K562 (cell line): ENCODE data around the gene TMEM92. TPM values are rescaled to one million over a fixed set of nuclear protein-coding genes. Genes with fewer than 3 reads are reported as not detected.
A peak's percentile ranks its signal among the peaks of the same experiment; 100 is the strongest.

Experiments used
- ATAC-seq: fragments of 200-7000 bp; cut with Tn5 transposase; 3 replicates; pipeline ENCODE4 v1.9.1; 2020; ENCODE audit warnings: moderate library complexity
- BruUV-seq: library from RNA; stranded (reverse); fragments of 400-500 nt; replicated peaks from 2 replicates; lab custom pipeline; 2021; lab: Mats Ljungman, UMichigan
- CTCF ChIA-PET: fragments of 300-600 bp; formaldehyde crosslinking; extraction: SDS; loops from one replicate; lab custom pipeline; 2021; ENCODE audit warnings: low intra/inter-chr PET ratio; lab: Yijun Ruan, JAX
- POLR2A ChIA-PET: fragments of 300-600, 350-650 bp; sonication (Branson Sonifier 250); formaldehyde crosslinking; extraction: SDS; loops from one replicate; lab custom pipeline; 2021; ENCODE audit warnings: antibody characterized with exemption, inconsistent platforms; lab: Yijun Ruan, JAX
- DNase-seq, 4 experiments: peaks; one replicate each; pipeline versions ENCODE4 v3.0.0 to v3.0.0-alpha.2; 2011 to 2018; ENCODE audit warnings: low spot score in 3 of 4, mixed read lengths in 3 of 4; ENCODE audit errors: extremely low read depth in 1 of 4
- FAIRE-seq: peaks from 2 replicates; lab custom pipeline; 2011; peaks lifted over from hg19 to GRCh38; lab: Jason Lieb, UNC
- H2AFZ ChIP-seq: 2 replicates; pipeline ENCODE4 v1.6.0; 2011; ENCODE audit warnings: low read depth, low read length, control low read depth, inconsistent platforms
- H3K27ac ChIP-seq: fragments of 200-600 bp; 3 replicates; pipeline ENCODE4 v1.8.0; 2011; ENCODE audit warnings: low read depth, mild to moderate bottlenecking, control low read depth, inconsistent platforms, low read length, moderate library complexity, mixed read lengths; ENCODE audit errors: extremely low read depth
- H3K27me3 ChIP-seq, 2 experiments: fragments of 300-600 bp in 1 of 2; 2 replicates in 1 of 2; 3 replicates in 1 of 2; pipeline versions ENCODE4 v1.6.0 to v1.8.0; 2011; ENCODE audit warnings: inconsistent platforms in 2 of 2, low read length in 2 of 2, mild to moderate bottlenecking in 1 of 2, mixed read lengths in 1 of 2, moderate library complexity in 1 of 2; ENCODE audit not compliant: control insufficient read depth in 2 of 2, insufficient read depth in 2 of 2
- H3K36me3 ChIP-seq: fragments of 300-600 bp; 3 replicates; pipeline ENCODE4 v1.8.0; 2011; ENCODE audit warnings: mild to moderate bottlenecking, low read length, inconsistent platforms; ENCODE audit not compliant: control insufficient read depth, insufficient read depth
- H3K4me1 ChIP-seq, 2 experiments: fragments of 200-600 bp in 1 of 2; replicated peaks in 1 of 2; 2 replicates in 1 of 2; 3 replicates in 1 of 2; pipeline versions ENCODE4 v1.5.1 to v1.8.0; 2011; ENCODE audit warnings: inconsistent platforms in 2 of 2, low read length in 2 of 2, mild to moderate bottlenecking in 1 of 2, mixed read lengths in 1 of 2, moderate library complexity in 1 of 2; ENCODE audit not compliant: control insufficient read depth in 2 of 2, insufficient read depth in 2 of 2
- H3K4me2 ChIP-seq: 2 replicates; pipeline ENCODE4 v1.6.1; 2011; ENCODE audit warnings: low read length, control low read depth, inconsistent platforms, mixed read lengths; ENCODE audit not compliant: insufficient read depth
- H3K4me3 ChIP-seq: fragments of 200-600 bp; sonication (generic), shearing (Covaris generic); 2 replicates; pipeline ENCODE4 v1.5.1; 2016; ENCODE audit warnings: control low read depth, inconsistent platforms
- H3K79me2 ChIP-seq: fragments of 200-600 bp; 3 replicates; pipeline ENCODE4 v1.8.0; 2011; ENCODE audit warnings: low read length, inconsistent platforms; ENCODE audit not compliant: control insufficient read depth, insufficient read depth
- H3K9ac ChIP-seq, 2 experiments: 2 replicates each; pipeline versions ENCODE4 v1.6.0 to v1.6.1; 2011; ENCODE audit warnings: low read depth in 2 of 2, low read length in 2 of 2, control low read depth in 1 of 2, inconsistent platforms in 1 of 2, mild to moderate bottlenecking in 1 of 2, mixed read lengths in 1 of 2; ENCODE audit not compliant: insufficient read depth in 1 of 2
- H3K9me1 ChIP-seq: one replicate; pipeline ENCODE4 v1.6.0; 2011; ENCODE audit warnings: inconsistent platforms, mild to moderate bottlenecking, low read length, moderate library complexity; ENCODE audit not compliant: control insufficient read depth, insufficient read depth
- H3K9me3 ChIP-seq: replicated peaks from 2 replicates; pipeline ENCODE4 v1.5.1; 2011; ENCODE audit warnings: low read depth, low read length, inconsistent platforms; ENCODE audit not compliant: control insufficient read depth, insufficient read depth
- H4K20me1 ChIP-seq: replicated peaks from 2 replicates; pipeline ENCODE4 v1.6.1; 2011; ENCODE audit warnings: low read length, inconsistent platforms, mixed read lengths; ENCODE audit not compliant: control insufficient read depth, insufficient read depth
- CBX5 ChIP-seq: IDR thresholded peaks from 2 replicates; pipeline ENCODE4 v1.6.1; 2014; ENCODE audit warnings: low read depth, borderline replicate concordance
- ERF ChIP-seq: fragments of 450-650 bp; formaldehyde crosslinking; IDR thresholded peaks from 2 replicates; pipeline ENCODE4 v1.4.0; 2020; ENCODE audit warnings: mild to moderate bottlenecking, mixed read lengths
- GTF2F1 ChIP-seq: IDR thresholded peaks from 2 replicates; pipeline ENCODE4 v1.6.1; 2011; ENCODE audit warnings: low read depth, low read length, improper control_type of control experiment
- JUN ChIP-seq, 2 experiments: sonication (generic) in 1 of 2; formaldehyde crosslinking in 1 of 2; IDR thresholded peaks; 2 replicates each; pipeline versions ENCODE4 v1.6.1 to v1.8.0; 2012 to 2022; ENCODE audit warnings: borderline replicate concordance in 2 of 2, mild to moderate bottlenecking in 2 of 2, improper control_type of control experiment in 1 of 2, low read depth in 1 of 2, low read length in 1 of 2, missing genetic modification reagents in 1 of 2
- NCOR1 ChIP-seq: fragments of 450-650 bp; IDR thresholded peaks from 2 replicates; pipeline ENCODE4 v1.6.1; 2016; ENCODE audit warnings: mild to moderate bottlenecking, moderate library complexity
- NFE2 ChIP-seq: IDR thresholded peaks from 2 replicates; pipeline ENCODE4 v1.6.1; 2014; ENCODE audit warnings: antibody characterized with exemption, low read depth
- POLR2B ChIP-seq: fragments of 450-650 bp; IDR thresholded peaks from 2 replicates; pipeline ENCODE4 v1.6.1; 2018; ENCODE audit warnings: low read depth; ENCODE audit not compliant: partially characterized antibody
- SOX6 ChIP-seq: fragments of 450-650 bp; IDR thresholded peaks from 2 replicates; pipeline ENCODE4 v1.6.1; 2014; ENCODE audit warnings: mild to moderate bottlenecking
- SPI1 ChIP-seq: IDR thresholded peaks from 2 replicates; pipeline ENCODE4 v1.6.1; 2011; ENCODE audit warnings: low read depth, low read length, control low read depth, borderline replicate concordance
- SRSF9 ChIP-seq: fragments of 200-400 bp; formaldehyde crosslinking; IDR thresholded peaks from 2 replicates; pipeline ENCODE4 v1.6.1; 2017; ENCODE audit warnings: low read depth, low read length, borderline replicate concordance
- STAT5B ChIP-seq: fragments of 250-450 bp; sonication (Bioruptor Pico); IDR thresholded peaks from 2 replicates; pipeline ENCODE4 v1.8.0; 2021; ENCODE audit warnings: mild to moderate bottlenecking, inconsistent platforms
- ZNF444 ChIP-seq: fragments of 250-450 bp; sonication (Bioruptor Pico); IDR thresholded peaks from 2 replicates; pipeline ENCODE4 v1.4.0; 2020; ENCODE audit warnings: mild to moderate bottlenecking, moderate library complexity
- WGBS: fragments of 100-300 bp; shearing (Covaris generic); methylation state at CpG from one replicate; pipeline ENCODE4 v1.1.6; 2016; ENCODE audit warnings: low coverage, mixed read lengths; ENCODE audit not compliant: insufficient coverage; ENCODE audit errors: missing lambda C conversion rate; 5-methylcytosine and 5-hydroxymethylcytosine counted together
- in situ Hi-C: fragments of 300-500 bp; cut with MboI; formaldehyde crosslinking; loops from 4 replicates; pipeline ENCODE4 v1.15.0; 2018; ENCODE audit warnings: inconsistent platforms, mixed read lengths
- intact Hi-C: fragments of 100-400 bp; cut with micrococcal nuclease; formaldehyde crosslinking; loops from 2 replicates; pipeline ENCODE4 v1.14.2; 2022
- polyA plus RNA-seq, 8 experiments: library from polyadenylated mRNA; depleted of rRNA in 4 of 8; stranded (reverse) in 5 of 8; unstranded in 3 of 8; fragments of >200 nt; fragmentation: Nextera tagmentation in 2 of 8; fragmentation: Illumina TruSeq in 1 of 8; extraction: Ambion mirVana in 2 of 8; extraction: Trizol in 1 of 8; gene quantifications; 2 replicates each; pipeline versions ENCODE4 v1.2.1 to v1.2.3, GENCODE V29; 2011 to 2014; ENCODE audit warnings: inconsistent platforms in 1 of 8, missing spikeins in 1 of 8
- total RNA-seq, 7 experiments: library from RNA; depleted of rRNA in 6 of 7; stranded (reverse); fragments of >200 nt in 6 of 7; fragmentation: Illumina TruSeq in 2 of 7; extraction: Trizol in 2 of 7; gene quantifications; 2 replicates each; pipeline versions ENCODE4 v1.2.1 to v1.2.3, GENCODE V29; 2011 to 2021; ENCODE audit warnings: low replicate concordance in 1 of 7
- TF ChIP-seq, protein P1 (sequence below): fragments of 450-650 bp; IDR thresholded peaks from 2 replicates; pipeline ENCODE4 v1.6.1; 2017; ENCODE audit warnings: antibody characterized with exemption, mild to moderate bottlenecking
- TF ChIP-seq, protein P2 (sequence below): fragments of 450-650 bp; formaldehyde crosslinking; IDR thresholded peaks from 2 replicates; pipeline ENCODE4 v1.4.0; 2022; ENCODE audit warnings: missing genetic modification characterization
- TF ChIP-seq, protein P3 (sequence below): sonication (generic); formaldehyde crosslinking; IDR thresholded peaks from 2 replicates; pipeline ENCODE4 v1.8.0; 2022; ENCODE audit warnings: missing genetic modification reagents, mild to moderate bottlenecking, moderate library complexity, borderline replicate concordance

The TMEM92 gene
- total and polyA plus RNA-seq, 9 of the 15 experiments (the other 6 are each of a cell fraction or from before 2014, with no cell fraction given), result 0.14 to 2.1 (median 0.40) TPM

DNA sequence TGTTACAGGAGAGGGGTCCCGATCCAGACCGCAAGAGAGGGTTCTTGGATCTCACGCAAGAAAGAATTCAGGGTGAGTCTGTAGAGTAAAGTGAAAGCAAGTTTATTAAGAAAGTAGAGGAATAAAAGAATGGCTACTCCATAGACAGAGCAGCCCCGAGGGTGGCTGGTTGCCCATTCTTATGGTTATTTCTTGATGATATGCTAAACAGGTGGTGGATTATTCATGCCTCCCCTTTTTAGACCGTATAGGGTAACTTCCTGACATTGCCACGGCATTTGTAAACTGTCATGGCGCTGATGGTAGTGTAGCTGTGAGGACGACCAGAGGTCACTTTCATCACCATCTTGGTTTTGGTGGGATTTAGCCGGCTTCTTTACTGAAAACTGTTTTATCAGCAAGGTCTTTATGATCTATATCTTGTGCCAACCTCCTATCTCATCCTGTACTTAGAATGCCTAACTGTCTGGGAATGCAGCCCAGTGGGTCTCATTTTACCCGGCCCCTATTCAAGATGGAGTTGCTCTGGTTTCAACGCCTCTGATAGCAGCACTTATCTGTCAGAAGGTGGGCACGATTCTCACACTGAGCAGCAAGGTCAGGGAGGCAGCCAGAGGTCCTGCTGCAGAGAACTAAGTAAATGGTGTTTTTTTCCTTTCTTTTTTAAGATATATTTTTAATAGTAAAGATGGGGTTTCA, 45.2 kb downstream of the TMEM92 start:
- no TSS peak for BruUV-seq
- no peak for DNase-seq
- Histone ChIP-seq H3K9me1 (no peaks in the 10 kb centered on the region), H3K9me3 (no peaks in the 10 kb centered on the region), H3K4me1 (no peaks in the 10 kb centered on the region; a peak in 1 of 5 replicates), H3K4me3 (no peak overlapping the region), H3K9ac (no peak overlapping the region), H2AFZ (peak overlapping the region; percentile 75), H3K36me3 (no peaks in the 10 kb centered on the region), H4K20me1 (no peaks in the 10 kb centered on the region), H3K27me3 (peaks cover 14 to 16% of the 10 kb centered on the region in 2 experiments; a peak in 4 of 5 replicates), H3K4me2 (no peak overlapping the region), H3K79me2 (no peaks in the 10 kb centered on the region), H3K27ac (no peak overlapping the region)
- CTCF ChIA-PET, result no interaction called here
- in situ Hi-C loops, result no loop called here
- no peak for ATAC-seq
- intact Hi-C loops, result no loop called here
- FAIRE-seq, result no peak
- POLR2A ChIA-PET, result interaction anchor here (0.6 kb wide), 2 partner anchors 166 to 228 kb away, joined by 3 to 4 read pairs; no protein-coding TSS in a partner anchor
- WGBS, result 37% methylated on average over 11 of the region's 12 CpGs
- TF ChIP-seq, protein P1, sequence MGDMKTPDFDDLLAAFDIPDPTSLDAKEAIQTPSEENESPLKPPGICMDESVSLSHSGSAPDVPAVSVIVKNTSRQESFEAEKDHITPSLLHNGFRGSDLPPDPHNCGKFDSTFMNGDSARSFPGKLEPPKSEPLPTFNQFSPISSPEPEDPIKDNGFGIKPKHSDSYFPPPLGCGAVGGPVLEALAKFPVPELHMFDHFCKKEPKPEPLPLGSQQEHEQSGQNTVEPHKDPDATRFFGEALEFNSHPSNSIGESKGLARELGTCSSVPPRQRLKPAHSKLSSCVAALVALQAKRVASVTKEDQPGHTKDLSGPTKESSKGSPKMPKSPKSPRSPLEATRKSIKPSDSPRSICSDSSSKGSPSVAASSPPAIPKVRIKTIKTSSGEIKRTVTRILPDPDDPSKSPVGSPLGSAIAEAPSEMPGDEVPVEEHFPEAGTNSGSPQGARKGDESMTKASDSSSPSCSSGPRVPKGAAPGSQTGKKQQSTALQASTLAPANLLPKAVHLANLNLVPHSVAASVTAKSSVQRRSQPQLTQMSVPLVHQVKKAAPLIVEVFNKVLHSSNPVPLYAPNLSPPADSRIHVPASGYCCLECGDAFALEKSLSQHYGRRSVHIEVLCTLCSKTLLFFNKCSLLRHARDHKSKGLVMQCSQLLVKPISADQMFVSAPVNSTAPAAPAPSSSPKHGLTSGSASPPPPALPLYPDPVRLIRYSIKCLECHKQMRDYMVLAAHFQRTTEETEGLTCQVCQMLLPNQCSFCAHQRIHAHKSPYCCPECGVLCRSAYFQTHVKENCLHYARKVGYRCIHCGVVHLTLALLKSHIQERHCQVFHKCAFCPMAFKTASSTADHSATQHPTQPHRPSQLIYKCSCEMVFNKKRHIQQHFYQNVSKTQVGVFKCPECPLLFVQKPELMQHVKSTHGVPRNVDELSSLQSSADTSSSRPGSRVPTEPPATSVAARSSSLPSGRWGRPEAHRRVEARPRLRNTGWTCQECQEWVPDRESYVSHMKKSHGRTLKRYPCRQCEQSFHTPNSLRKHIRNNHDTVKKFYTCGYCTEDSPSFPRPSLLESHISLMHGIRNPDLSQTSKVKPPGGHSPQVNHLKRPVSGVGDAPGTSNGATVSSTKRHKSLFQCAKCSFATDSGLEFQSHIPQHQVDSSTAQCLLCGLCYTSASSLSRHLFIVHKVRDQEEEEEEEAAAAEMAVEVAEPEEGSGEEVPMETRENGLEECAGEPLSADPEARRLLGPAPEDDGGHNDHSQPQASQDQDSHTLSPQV, result peak; percentile 93
- TF ChIP-seq NCOR1 (no peak), NFE2 (no peak), STAT5B (CRISPR knock-in tag) (peak; percentile 74; the same call in 1 of the 2 replicates), SPI1 (no peak), CBX5 (no peak), JUN (IDR thresholded peaks at IDR 0.05; ENCODE audit: borderline replicate concordance, low read depth, low read length) (no peak), JUN (CRISPR knock-in tag; IDR thresholded peaks at IDR 0.05; ENCODE audit: borderline replicate concordance) (no peak), ERF (CRISPR knock-in tag) (0 out of 2 replicates have a peak, but pooled peaks have one; percentile 79), POLR2B (no peak), ZNF444 (CRISPR knock-in tag) (peak; percentile 18; the same call in 1 of the 2 replicates), GTF2F1 (no peak), SOX6 (no peak), SRSF9 (no peak)
- TF ChIP-seq, protein P2, sequence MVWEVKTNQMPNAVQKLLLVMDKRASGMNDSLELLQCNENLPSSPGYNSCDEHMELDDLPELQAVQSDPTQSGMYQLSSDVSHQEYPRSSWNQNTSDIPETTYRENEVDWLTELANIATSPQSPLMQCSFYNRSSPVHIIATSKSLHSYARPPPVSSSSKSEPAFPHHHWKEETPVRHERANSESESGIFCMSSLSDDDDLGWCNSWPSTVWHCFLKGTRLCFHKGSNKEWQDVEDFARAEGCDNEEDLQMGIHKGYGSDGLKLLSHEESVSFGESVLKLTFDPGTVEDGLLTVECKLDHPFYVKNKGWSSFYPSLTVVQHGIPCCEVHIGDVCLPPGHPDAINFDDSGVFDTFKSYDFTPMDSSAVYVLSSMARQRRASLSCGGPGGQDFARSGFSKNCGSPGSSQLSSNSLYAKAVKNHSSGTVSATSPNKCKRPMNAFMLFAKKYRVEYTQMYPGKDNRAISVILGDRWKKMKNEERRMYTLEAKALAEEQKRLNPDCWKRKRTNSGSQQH (CRISPR knock-in tag), result no peak
- TF ChIP-seq, protein P3, sequence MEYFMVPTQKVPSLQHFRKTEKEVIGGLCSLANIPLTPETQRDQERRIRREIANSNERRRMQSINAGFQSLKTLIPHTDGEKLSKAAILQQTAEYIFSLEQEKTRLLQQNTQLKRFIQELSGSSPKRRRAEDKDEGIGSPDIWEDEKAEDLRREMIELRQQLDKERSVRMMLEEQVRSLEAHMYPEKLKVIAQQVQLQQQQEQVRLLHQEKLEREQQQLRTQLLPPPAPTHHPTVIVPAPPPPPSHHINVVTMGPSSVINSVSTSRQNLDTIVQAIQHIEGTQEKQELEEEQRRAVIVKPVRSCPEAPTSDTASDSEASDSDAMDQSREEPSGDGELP (CRISPR knock-in tag), result no peak
